ENCODE measurements around the gene APOBEC3B. TPM values are rescaled to one million over a fixed set of nuclear protein-coding genes. Genes with fewer than 3 reads are reported as not detected.
A peak's percentile ranks its signal among the peaks of the same experiment; 100 is the strongest.

The APOBEC3B gene
- total and polyA plus RNA-seq, 2 donors (not counting 1 experiment from before 2014, with no cell fraction given) = 2.4 to 7.9 TPM

DNA sequence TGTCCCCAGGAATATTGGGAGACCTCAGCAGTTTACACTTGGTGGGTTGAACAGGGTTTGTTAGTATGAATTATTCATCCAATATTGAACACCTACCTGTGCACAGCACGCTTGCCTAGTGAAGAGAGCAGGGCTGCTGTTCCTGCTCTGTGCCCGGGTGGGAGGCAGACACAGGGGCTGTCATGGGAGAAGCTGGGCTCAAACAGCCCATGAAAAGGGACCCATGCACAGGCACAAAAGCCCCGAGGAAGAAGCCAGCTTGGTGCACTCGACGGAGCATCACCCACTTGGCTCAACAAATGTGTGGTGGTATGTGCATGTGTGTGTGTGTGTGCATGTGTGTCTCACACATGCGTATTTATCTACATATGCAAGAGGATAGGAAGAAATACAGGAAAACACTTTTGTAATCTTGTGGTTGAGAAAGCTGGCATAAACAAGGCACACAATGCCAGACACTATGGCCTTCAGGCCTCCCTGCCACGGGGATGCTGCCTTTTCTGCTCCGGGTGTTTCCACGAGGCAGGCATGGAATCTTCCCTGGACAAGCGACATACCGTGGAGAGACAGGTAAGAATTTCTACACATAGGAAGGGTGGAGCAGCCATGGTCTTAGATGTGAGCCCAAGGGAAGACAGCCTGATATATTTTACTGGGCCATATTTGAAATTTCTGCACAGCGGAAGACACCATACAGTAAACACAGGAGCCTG lies 29.7 kb upstream of the APOBEC3B start:
- no peak overlapping the region for H3K9ac ChIP-seq (ENCODE audit: low read length)
- ATAC-seq (ENCODE audit: low read depth) (no peak), DNase-seq (no peak)
- H4K20me1 ChIP-seq (ENCODE audit: control insufficient read depth, insufficient read depth, low read length, poor library complexity, severe bottlenecking) = no peaks in the 10 kb centered on the region
- no peak overlapping the region for H3K4me2 ChIP-seq (replicated peaks; ENCODE audit: low read depth, low read length, poor library complexity, severe bottlenecking)
- 80% methylated on average over 8 of the region's 12 CpGs for WGBS (ENCODE audit: insufficient coverage)
- no peak overlapping the region for H3K27ac ChIP-seq (ENCODE audit: low read length in 2 of 2)
- H3K4me3 ChIP-seq (ENCODE audit: control extremely low read depth in 1 of 5, extremely low read depth in 1 of 5, insufficient read depth in 1 of 5, low read depth in 2 of 5, low read length in 4 of 5) = peak overlapping the region in 1 of 5 experiments; percentile 36
- TF ChIP-seq CTCF (IDR thresholded peaks at IDR 0.05) = no peak
- no peak for TF ChIP-seq EZH2 (IDR thresholded peaks at IDR 0.05; ENCODE audit: borderline replicate concordance, insufficient read depth, low read depth, low read length, poor library complexity, severe bottlenecking)
- H3K27me3 ChIP-seq (replicated peaks in 1 of 4; ENCODE audit: control extremely low read depth in 1 of 4, control insufficient read depth in 3 of 4, insufficient read depth in 4 of 4, low read length in 3 of 4) = peaks cover 0 to 9% (median 2%) of the 10 kb centered on the region in 4 experiments
- Mint-ChIP-seq H3K4me1 (peaks cover 6% of the 10 kb centered on the region), H3K4me3 (no peak overlapping the region), H3K27ac (no peak overlapping the region), H3K9me3 (ENCODE audit: insufficient read depth) (no peaks in the 10 kb centered on the region), H3K27me3 (peaks cover 10% of the 10 kb centered on the region)
- H3K4me1 ChIP-seq (ENCODE audit: control insufficient read depth in 2 of 2, insufficient read depth in 2 of 2, low read length in 2 of 2) = no peaks in the 10 kb centered on the region
- H2AFZ ChIP-seq (ENCODE audit: insufficient read depth, low read depth, low read length, poor library complexity, severe bottlenecking) = no peak overlapping the region
- POLR2A ChIA-PET = interaction anchor here (0.6 kb wide), 2 partner anchors 33 to 77 kb away, joined by 3 to 9 read pairs; no protein-coding TSS in a partner anchor
- CTCF ChIA-PET = interaction anchor here (1.1 to 2.0 kb wide), 4 partner anchors 11 to 51 kb away, joined by 3 to 6 read pairs (median 4); no protein-coding TSS in a partner anchor
- intact Hi-C loops (cut with micrococcal nuclease) = no loop called here
- no peaks in the 10 kb centered on the region for H3K9me3 ChIP-seq (ENCODE audit: control extremely low read depth in 1 of 3, control insufficient read depth in 2 of 3, insufficient read depth in 1 of 3, low read length in 2 of 3)
- no peaks in the 10 kb centered on the region for H3K79me2 ChIP-seq (ENCODE audit: control insufficient read depth, insufficient read depth, low read length)
- H3K36me3 ChIP-seq (replicated peaks in 1 of 2; ENCODE audit: control extremely low read depth in 1 of 2, control insufficient read depth in 1 of 2, extremely low read depth in 1 of 2, insufficient read depth in 2 of 2, low read length in 1 of 2) = no peaks in the 10 kb centered on the region

GRCh38 chr22:38953091-38953490 lies 29.1 kb upstream of the APOBEC3B start:
- H3K4me3 Mint-ChIP-seq = no peak overlapping the region
- no peak for TF ChIP-seq CTCF (IDR thresholded peaks at IDR 0.05)
- intact Hi-C loops (cut with micrococcal nuclease) = no loop called here
- peak overlapping the region in 1 of 5 experiments; percentile 36 for H3K4me3 ChIP-seq (ENCODE audit: control extremely low read depth in 1 of 5, extremely low read depth in 1 of 5, insufficient read depth in 1 of 5, low read depth in 2 of 5, low read length in 4 of 5)
- WGBS (ENCODE audit: insufficient coverage) = 100% methylated on average over 6 of the region's 8 CpGs
- ATAC-seq (ENCODE audit: low read depth) (no peak), DNase-seq (no peak)
- H3K9ac ChIP-seq (ENCODE audit: low read length) = no peak overlapping the region
- H2AFZ ChIP-seq (ENCODE audit: insufficient read depth, low read depth, low read length, poor library complexity, severe bottlenecking) = no peak overlapping the region
- H3K9me3 ChIP-seq (ENCODE audit: control extremely low read depth in 1 of 3, control insufficient read depth in 2 of 3, insufficient read depth in 1 of 3, low read length in 2 of 3) = no peaks in the 10 kb centered on the region
- H3K36me3 ChIP-seq (replicated peaks in 1 of 2; ENCODE audit: control extremely low read depth in 1 of 2, control insufficient read depth in 1 of 2, extremely low read depth in 1 of 2, insufficient read depth in 2 of 2, low read length in 1 of 2) = no peaks in the 10 kb centered on the region
- no peaks in the 10 kb centered on the region for H3K79me2 ChIP-seq (ENCODE audit: control insufficient read depth, insufficient read depth, low read length)
- H3K27ac Mint-ChIP-seq = no peak overlapping the region
- H3K27me3 ChIP-seq (replicated peaks in 1 of 4; ENCODE audit: control extremely low read depth in 1 of 4, control insufficient read depth in 3 of 4, insufficient read depth in 4 of 4, low read length in 3 of 4) = peaks cover 0 to 7% (median 0%) of the 10 kb centered on the region in 4 experiments
- POLR2A ChIA-PET = interaction anchor here (0.6 kb wide), 2 partner anchors 33 to 77 kb away, joined by 3 to 9 read pairs; no protein-coding TSS in a partner anchor
- H3K4me1 ChIP-seq (ENCODE audit: control insufficient read depth in 2 of 2, insufficient read depth in 2 of 2, low read length in 2 of 2) = no peaks in the 10 kb centered on the region
- no peak overlapping the region for H3K4me2 ChIP-seq (replicated peaks; ENCODE audit: low read depth, low read length, poor library complexity, severe bottlenecking)
- peaks cover 6% of the 10 kb centered on the region for H3K4me1 Mint-ChIP-seq
- CTCF ChIA-PET = interaction anchor here (1.2 kb wide), 1 partner anchor 20 kb away, joined by 3 read pairs; no protein-coding TSS in a partner anchor
- H4K20me1 ChIP-seq (ENCODE audit: control insufficient read depth, insufficient read depth, low read length, poor library complexity, severe bottlenecking) = no peaks in the 10 kb centered on the region
- H3K27me3 Mint-ChIP-seq = peaks cover 4% of the 10 kb centered on the region
- H3K9me3 Mint-ChIP-seq (ENCODE audit: insufficient read depth) = no peaks in the 10 kb centered on the region
- no peak overlapping the region for H3K27ac ChIP-seq (ENCODE audit: low read length in 2 of 2)
